HEK293 (cell line): Measurements from ENCODE around the gene ZNF618.
A peak's percentile ranks its signal among the peaks of the same experiment; 100 is the strongest.

Source experiments
- CTCF ChIA-PET: fragments of 350-600 bp; formaldehyde crosslinking; extraction: SDS; loops from one replicate; lab custom pipeline; 2021; ENCODE audit warnings: antibody characterized with exemption; lab: Yijun Ruan, JAX
- POLR2A ChIA-PET: fragments of 300-600 bp; formaldehyde crosslinking; extraction: SDS; loops from one replicate; lab custom pipeline; 2020; ENCODE audit warnings: antibody characterized with exemption, inconsistent platforms; lab: Yijun Ruan, JAX
- H3K27ac ChIP-seq: fragments of 200-500 bp; sonication (Bioruptor generic); 2 replicates; pipeline ENCODE4 v1.5.1; 2014; ENCODE audit warnings: low read depth, low read length, control low read depth, inconsistent platforms; ENCODE audit errors: extremely low read depth
- H3K36me3 ChIP-seq, 2 experiments: fragments of 200-500 bp in 1 of 2; sonication (Bioruptor generic) in 1 of 2; 1 replicate in 1 of 2; 2 replicates in 1 of 2; pipeline ENCODE4 v1.5.1; 2014 to 2017; ENCODE audit warnings: inconsistent platforms in 2 of 2, low read length in 2 of 2; ENCODE audit not compliant: control insufficient read depth in 2 of 2, insufficient read depth in 1 of 2
- H3K4me1 ChIP-seq: fragments of 200-500 bp; sonication (Bioruptor generic); 2 replicates; pipeline ENCODE4 v1.5.1; 2014; ENCODE audit warnings: mild to moderate bottlenecking, low read length, inconsistent platforms; ENCODE audit not compliant: control insufficient read depth, insufficient read depth
- H3K4me3 ChIP-seq: 2 replicates; pipeline ENCODE4 v1.5.1; 2011; ENCODE audit warnings: low read depth, mild to moderate bottlenecking, control low read depth, low read length, moderate library complexity
- H3K9me3 ChIP-seq: fragments of 200-500 bp; sonication (Bioruptor generic); 2 replicates; pipeline ENCODE4 v1.5.1; 2014; ENCODE audit warnings: low read depth, low read length, inconsistent platforms; ENCODE audit not compliant: control insufficient read depth, insufficient read depth
- GLIS1 ChIP-seq: fragments of 450-650 bp; formaldehyde crosslinking; IDR thresholded peaks from 2 replicates; pipeline ENCODE4 v1.5.1; 2016; ENCODE audit warnings: missing biosample characterization, missing genetic modification characterization
- TRIM28 ChIP-seq: IDR thresholded peaks from 2 replicates; pipeline ENCODE4 v1.6.1; 2011; ENCODE audit warnings: low read length, control low read depth, borderline replicate concordance
- ZBTB17 ChIP-seq: fragments of 450-650 bp; formaldehyde crosslinking; IDR thresholded peaks from 2 replicates; pipeline ENCODE4 v1.5.1; 2016; ENCODE audit warnings: missing biosample characterization, missing genetic modification characterization
- ZNF121 ChIP-seq: fragments of 450-650 bp; formaldehyde crosslinking; IDR thresholded peaks from 2 replicates; pipeline ENCODE4 v1.5.1; 2016; ENCODE audit warnings: missing biosample characterization, missing genetic modification characterization
- ZNF140 ChIP-seq: fragments of 450-650 bp; formaldehyde crosslinking; IDR thresholded peaks from 2 replicates; pipeline ENCODE4 v1.5.1; 2016; ENCODE audit warnings: missing biosample characterization, missing genetic modification characterization
- ZNF157 ChIP-seq: fragments of 450-650 bp; formaldehyde crosslinking; IDR thresholded peaks from 2 replicates; pipeline ENCODE4 v1.5.1; 2016; ENCODE audit warnings: missing biosample characterization, missing genetic modification characterization
- ZNF221 ChIP-seq: fragments of 450-650 bp; formaldehyde crosslinking; IDR thresholded peaks from 2 replicates; pipeline ENCODE4 v1.5.1; 2017; ENCODE audit warnings: missing biosample characterization, missing genetic modification characterization, borderline replicate concordance
- ZNF324 ChIP-seq: fragments of 450-650 bp; formaldehyde crosslinking; IDR thresholded peaks from 2 replicates; pipeline ENCODE4 v1.5.1; 2016; ENCODE audit warnings: missing biosample characterization, missing genetic modification characterization
- ZNF354C ChIP-seq: fragments of 450-650 bp; formaldehyde crosslinking; IDR thresholded peaks from 2 replicates; pipeline ENCODE4 v1.5.1; 2016; ENCODE audit warnings: missing biosample characterization, missing genetic modification characterization, low read depth, borderline replicate concordance
- ZNF426 ChIP-seq: fragments of 450-650 bp; formaldehyde crosslinking; IDR thresholded peaks from 2 replicates; pipeline ENCODE4 v1.5.1; 2017; ENCODE audit warnings: missing biosample characterization, missing genetic modification characterization, mild to moderate bottlenecking, inconsistent platforms, moderate library complexity
- ZNF501 ChIP-seq: fragments of 450-650 bp; formaldehyde crosslinking; IDR thresholded peaks from 2 replicates; pipeline ENCODE4 v1.5.1; 2016; ENCODE audit warnings: missing biosample characterization, missing genetic modification characterization
- ZNF561 ChIP-seq: fragments of 450-650 bp; IDR thresholded peaks from 2 replicates; pipeline ENCODE4 v1.5.1; 2018; ENCODE audit warnings: missing biosample characterization, missing genetic modification characterization, borderline replicate concordance
- ZNF571 ChIP-seq: fragments of 450-650 bp; formaldehyde crosslinking; IDR thresholded peaks from 2 replicates; pipeline ENCODE4 v1.5.0; 2017; ENCODE audit warnings: missing biosample characterization, missing genetic modification characterization
- ZNF623 ChIP-seq: fragments of 450-650 bp; formaldehyde crosslinking; IDR thresholded peaks from 2 replicates; pipeline ENCODE4 v1.5.1; 2016; ENCODE audit warnings: missing biosample characterization, missing genetic modification characterization
- ZNF629 ChIP-seq: fragments of 450-650 bp; formaldehyde crosslinking; IDR thresholded peaks from 2 replicates; pipeline ENCODE4 v1.5.1; 2017; ENCODE audit warnings: missing biosample characterization, missing genetic modification characterization
- ZSCAN16 ChIP-seq: fragments of 450-650 bp; formaldehyde crosslinking; IDR thresholded peaks from 2 replicates; pipeline ENCODE4 v1.5.1; 2016; ENCODE audit warnings: missing biosample characterization, missing genetic modification characterization
- TF ChIP-seq, protein P1 (sequence below): fragments of 450-650 bp; IDR thresholded peaks from 2 replicates; pipeline ENCODE4 v1.5.1; 2018; ENCODE audit warnings: missing biosample characterization, mild to moderate bottlenecking, missing genetic modification characterization
- TF ChIP-seq, protein P2 (sequence below): fragments of 450-650 bp; formaldehyde crosslinking; IDR thresholded peaks from 2 replicates; pipeline ENCODE4 v1.5.1; 2016; ENCODE audit warnings: missing biosample characterization, missing genetic modification characterization
- TF ChIP-seq, protein P3 (sequence below): fragments of 450-650 bp; formaldehyde crosslinking; IDR thresholded peaks from 2 replicates; pipeline ENCODE4 v1.5.1; 2016; ENCODE audit warnings: missing biosample characterization, missing genetic modification characterization, borderline replicate concordance
- TF ChIP-seq, protein P4 (sequence below): fragments of 450-650 bp; formaldehyde crosslinking; IDR thresholded peaks from 2 replicates; pipeline ENCODE4 v1.5.1; 2016; ENCODE audit warnings: missing biosample characterization, missing genetic modification characterization

Gene ZNF618

DNA sequence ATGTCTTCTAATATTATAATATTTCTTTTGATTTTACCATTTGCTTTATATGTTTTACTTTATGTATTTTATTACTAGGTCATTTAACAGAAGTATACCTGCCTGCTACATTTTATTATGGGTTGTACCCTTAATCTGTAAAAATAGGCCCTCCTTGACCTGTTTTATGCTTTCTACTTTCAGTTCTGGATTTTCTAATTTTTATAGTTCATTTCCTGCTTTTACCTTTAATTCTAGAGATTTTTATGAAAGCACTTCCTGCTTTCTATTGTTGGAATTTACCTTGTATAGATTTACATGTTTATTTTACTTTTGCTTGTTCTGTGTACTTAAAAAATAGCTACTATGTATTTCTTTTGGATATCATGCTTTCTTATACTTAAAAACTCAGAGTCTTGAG lies 20.6 kb downstream of the ZNF618 start:
- Histone ChIP-seq H3K4me1 (no peaks in the 10 kb centered on the region), H3K4me3 (no peak overlapping the region), H3K9me3 (no peaks in the 10 kb centered on the region), H3K36me3 (no peaks in the 10 kb centered on the region)
- ChIA-PET CTCF (no interaction called here), POLR2A (no interaction called here)
- TF ChIP-seq, protein P1, sequence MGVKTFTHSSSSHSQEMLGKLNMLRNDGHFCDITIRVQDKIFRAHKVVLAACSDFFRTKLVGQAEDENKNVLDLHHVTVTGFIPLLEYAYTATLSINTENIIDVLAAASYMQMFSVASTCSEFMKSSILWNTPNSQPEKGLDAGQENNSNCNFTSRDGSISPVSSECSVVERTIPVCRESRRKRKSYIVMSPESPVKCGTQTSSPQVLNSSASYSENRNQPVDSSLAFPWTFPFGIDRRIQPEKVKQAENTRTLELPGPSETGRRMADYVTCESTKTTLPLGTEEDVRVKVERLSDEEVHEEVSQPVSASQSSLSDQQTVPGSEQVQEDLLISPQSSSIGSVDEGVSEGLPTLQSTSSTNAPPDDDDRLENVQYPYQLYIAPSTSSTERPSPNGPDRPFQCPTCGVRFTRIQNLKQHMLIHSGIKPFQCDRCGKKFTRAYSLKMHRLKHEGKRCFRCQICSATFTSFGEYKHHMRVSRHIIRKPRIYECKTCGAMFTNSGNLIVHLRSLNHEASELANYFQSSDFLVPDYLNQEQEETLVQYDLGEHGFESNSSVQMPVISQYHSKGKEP = no peak
- TF ChIP-seq ZSCAN16 (tag by site-specific recombination) (no peak), ZNF157 (tag by site-specific recombination) (no peak), ZNF354C (tag by site-specific recombination) (no peak), ZNF501 (tag by site-specific recombination) (no peak), ZNF221 (no peak)
- TF ChIP-seq, all 188 proteins: peak for 0
- no peak overlapping the region for H3K27ac ChIP-seq

DNA sequence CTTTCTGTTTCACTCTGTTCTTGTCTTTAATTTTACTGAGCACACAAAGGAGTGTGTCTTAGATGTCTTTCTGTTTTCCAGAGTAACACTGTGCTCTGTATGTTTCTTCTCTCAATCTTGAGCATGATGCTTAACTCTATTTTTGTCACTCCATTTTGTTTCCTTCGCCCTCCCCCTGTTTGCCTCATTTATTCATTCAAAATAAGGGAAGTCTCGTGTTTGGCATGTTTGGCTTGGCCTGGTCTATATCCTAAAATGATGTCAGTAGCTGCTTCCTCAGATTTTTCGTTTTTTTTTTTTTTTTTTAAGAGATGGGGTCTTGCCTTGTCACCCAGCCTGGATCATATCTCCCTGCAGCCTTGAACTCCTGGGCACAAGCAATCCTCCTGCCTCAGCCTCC lies 22.0 kb downstream of the ZNF618 start:
- Histone ChIP-seq H3K27ac (no peak overlapping the region), H3K4me3 (no peak overlapping the region), H3K36me3 (no peaks in the 10 kb centered on the region), H3K9me3 (no peaks in the 10 kb centered on the region), H3K4me1 (no peaks in the 10 kb centered on the region)
- ChIA-PET POLR2A (no interaction called here), CTCF (no interaction called here)
- TF ChIP-seq, protein P2, sequence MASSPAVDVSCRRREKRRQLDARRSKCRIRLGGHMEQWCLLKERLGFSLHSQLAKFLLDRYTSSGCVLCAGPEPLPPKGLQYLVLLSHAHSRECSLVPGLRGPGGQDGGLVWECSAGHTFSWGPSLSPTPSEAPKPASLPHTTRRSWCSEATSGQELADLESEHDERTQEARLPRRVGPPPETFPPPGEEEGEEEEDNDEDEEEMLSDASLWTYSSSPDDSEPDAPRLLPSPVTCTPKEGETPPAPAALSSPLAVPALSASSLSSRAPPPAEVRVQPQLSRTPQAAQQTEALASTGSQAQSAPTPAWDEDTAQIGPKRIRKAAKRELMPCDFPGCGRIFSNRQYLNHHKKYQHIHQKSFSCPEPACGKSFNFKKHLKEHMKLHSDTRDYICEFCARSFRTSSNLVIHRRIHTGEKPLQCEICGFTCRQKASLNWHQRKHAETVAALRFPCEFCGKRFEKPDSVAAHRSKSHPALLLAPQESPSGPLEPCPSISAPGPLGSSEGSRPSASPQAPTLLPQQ (tag by site-specific recombination) = no peak
- TF ChIP-seq ZNF623 (tag by site-specific recombination) = no peak
- no peak for TF ChIP-seq ZNF140 (tag by site-specific recombination)

DNA sequence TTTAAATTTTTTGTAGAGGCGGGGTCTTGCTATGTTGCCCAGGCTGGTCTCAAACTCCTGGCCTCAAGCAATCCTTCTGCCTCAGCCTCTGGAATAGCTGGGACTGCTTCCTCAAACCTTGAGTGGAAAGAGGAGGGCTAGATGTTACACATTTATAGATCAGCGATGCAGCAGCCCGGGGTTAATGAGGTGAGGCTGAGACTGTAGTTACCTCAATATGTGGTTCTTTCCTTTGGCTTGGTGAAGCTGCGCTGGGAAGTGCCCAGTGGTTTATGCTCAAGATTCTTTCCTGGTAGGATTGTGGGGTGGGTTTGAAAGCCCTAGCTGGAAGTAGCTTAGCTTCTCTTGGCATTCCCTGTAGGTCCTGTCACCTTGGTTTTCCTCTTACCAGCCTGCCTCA lies 22.5 kb downstream of the ZNF618 start:
- Histone ChIP-seq H3K27ac (no peak overlapping the region), H3K4me3 (no peak overlapping the region), H3K4me1 (no peaks in the 10 kb centered on the region), H3K9me3 (no peaks in the 10 kb centered on the region), H3K36me3 (no peaks in the 10 kb centered on the region)
- CTCF ChIA-PET = no interaction called here
- POLR2A ChIA-PET = no interaction called here
- 0 out of 2 replicates have a peak, but pooled peaks have one; percentile 16 for TF ChIP-seq ZNF121 (tag by site-specific recombination)
- TF ChIP-seq, protein P3, sequence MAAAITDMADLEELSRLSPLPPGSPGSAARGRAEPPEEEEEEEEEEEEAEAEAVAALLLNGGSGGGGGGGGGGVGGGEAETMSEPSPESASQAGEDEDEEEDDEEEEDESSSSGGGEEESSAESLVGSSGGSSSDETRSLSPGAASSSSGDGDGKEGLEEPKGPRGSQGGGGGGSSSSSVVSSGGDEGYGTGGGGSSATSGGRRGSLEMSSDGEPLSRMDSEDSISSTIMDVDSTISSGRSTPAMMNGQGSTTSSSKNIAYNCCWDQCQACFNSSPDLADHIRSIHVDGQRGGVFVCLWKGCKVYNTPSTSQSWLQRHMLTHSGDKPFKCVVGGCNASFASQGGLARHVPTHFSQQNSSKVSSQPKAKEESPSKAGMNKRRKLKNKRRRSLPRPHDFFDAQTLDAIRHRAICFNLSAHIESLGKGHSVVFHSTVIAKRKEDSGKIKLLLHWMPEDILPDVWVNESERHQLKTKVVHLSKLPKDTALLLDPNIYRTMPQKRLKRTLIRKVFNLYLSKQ (tag by site-specific recombination) = no peak
- no peak for TF ChIP-seq ZNF571 (tag by site-specific recombination)

DNA sequence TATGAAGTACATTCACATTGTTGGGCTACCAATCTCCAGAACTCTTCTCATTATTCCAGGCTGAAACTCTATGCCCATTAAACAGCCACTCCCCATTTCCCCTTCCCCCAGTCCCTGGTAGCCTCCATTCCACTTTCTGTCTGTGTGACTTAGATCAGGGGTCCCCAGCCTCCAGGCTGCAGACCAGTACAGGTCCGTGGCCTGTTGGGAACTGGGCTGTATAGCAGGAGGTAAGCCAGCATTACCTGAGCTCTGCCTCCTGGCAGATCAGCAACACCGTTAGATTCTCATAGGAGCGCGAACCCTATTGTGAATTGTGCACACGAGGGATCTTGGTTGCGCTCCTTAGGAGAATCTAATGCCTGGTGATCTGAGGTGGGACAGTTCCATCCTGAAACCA lies 23.1 kb downstream of the ZNF618 start:
- H3K9me3 ChIP-seq = no peaks in the 10 kb centered on the region
- TF ChIP-seq ZNF324 (tag by site-specific recombination) = no peak
- TF ChIP-seq ZBTB17 (tag by site-specific recombination) = no peak
- TF ChIP-seq TRIM28 = no peak
- TF ChIP-seq ZNF571 (tag by site-specific recombination) = no peak
- TF ChIP-seq ZNF121 (tag by site-specific recombination) = no peak
- no peak for TF ChIP-seq ZNF426 (tag by site-specific recombination)
- TF ChIP-seq ZNF561 (tag by site-specific recombination) = no peak
- TF ChIP-seq GLIS1 (tag by site-specific recombination) = no peak
- TF ChIP-seq ZNF629 (tag by site-specific recombination) = no peak
- TF ChIP-seq, protein P4, sequence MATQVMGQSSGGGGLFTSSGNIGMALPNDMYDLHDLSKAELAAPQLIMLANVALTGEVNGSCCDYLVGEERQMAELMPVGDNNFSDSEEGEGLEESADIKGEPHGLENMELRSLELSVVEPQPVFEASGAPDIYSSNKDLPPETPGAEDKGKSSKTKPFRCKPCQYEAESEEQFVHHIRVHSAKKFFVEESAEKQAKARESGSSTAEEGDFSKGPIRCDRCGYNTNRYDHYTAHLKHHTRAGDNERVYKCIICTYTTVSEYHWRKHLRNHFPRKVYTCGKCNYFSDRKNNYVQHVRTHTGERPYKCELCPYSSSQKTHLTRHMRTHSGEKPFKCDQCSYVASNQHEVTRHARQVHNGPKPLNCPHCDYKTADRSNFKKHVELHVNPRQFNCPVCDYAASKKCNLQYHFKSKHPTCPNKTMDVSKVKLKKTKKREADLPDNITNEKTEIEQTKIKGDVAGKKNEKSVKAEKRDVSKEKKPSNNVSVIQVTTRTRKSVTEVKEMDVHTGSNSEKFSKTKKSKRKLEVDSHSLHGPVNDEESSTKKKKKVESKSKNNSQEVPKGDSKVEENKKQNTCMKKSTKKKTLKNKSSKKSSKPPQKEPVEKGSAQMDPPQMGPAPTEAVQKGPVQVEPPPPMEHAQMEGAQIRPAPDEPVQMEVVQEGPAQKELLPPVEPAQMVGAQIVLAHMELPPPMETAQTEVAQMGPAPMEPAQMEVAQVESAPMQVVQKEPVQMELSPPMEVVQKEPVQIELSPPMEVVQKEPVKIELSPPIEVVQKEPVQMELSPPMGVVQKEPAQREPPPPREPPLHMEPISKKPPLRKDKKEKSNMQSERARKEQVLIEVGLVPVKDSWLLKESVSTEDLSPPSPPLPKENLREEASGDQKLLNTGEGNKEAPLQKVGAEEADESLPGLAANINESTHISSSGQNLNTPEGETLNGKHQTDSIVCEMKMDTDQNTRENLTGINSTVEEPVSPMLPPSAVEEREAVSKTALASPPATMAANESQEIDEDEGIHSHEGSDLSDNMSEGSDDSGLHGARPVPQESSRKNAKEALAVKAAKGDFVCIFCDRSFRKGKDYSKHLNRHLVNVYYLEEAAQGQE = no peak
- TF ChIP-seq, all 188 proteins: peak for 0
- ChIA-PET POLR2A (no interaction called here), CTCF (no interaction called here)
- Histone ChIP-seq H3K27ac (no peak overlapping the region), H3K36me3 (no peaks in the 10 kb centered on the region), H3K4me3 (no peak overlapping the region), H3K4me1 (no peaks in the 10 kb centered on the region)
